ENCODE measurements around the gene PHF2.

Gene PHF2

DNA sequence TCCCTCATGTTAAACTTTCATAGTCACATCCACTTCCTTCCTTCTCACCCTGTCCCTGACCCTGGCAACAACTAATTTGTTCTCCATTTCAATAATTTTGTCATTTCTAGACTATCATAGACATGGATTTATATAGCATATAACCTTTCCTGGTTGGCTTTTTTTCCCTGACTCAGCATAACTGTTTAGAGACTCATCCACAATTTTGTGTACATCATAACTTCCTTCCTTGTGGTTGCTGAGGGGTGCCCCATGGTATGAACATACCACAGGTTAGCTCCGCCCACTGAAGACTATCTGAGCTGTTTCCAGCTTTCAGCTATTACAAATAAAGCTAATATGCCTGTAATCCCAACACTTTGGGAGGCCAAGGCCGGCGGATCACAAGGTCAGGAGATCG lies 137.3 kb downstream of the PHF2 start:
- no peak for DNase-seq

DNA sequence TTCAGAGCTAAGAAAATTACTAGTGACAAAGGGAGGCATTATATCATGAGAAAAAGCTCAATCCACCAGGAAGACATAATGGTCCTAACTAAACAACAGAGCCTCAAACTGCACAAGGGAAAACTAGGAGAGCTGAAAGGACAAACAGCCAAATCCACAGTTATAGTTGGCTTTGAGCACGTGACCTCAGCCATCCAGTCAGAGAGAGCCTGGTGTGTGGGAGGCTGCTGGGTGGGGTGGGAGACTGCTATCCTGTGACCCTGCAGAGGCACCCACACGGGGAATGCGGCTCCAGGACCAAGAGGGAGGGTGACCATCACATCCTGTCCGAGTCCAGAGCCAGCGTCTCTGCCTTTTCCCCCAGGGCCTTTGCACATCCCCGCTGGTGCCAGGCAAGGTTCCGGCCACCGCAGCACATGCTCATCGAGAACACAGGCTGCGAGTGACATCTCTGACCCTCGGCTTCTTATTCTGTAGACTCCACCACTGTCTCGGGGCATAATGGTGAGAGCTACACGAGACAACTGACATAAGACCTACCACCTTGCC lies 145.1 kb downstream of the PHF2 start:
- DNase-seq = no peak

DNA sequence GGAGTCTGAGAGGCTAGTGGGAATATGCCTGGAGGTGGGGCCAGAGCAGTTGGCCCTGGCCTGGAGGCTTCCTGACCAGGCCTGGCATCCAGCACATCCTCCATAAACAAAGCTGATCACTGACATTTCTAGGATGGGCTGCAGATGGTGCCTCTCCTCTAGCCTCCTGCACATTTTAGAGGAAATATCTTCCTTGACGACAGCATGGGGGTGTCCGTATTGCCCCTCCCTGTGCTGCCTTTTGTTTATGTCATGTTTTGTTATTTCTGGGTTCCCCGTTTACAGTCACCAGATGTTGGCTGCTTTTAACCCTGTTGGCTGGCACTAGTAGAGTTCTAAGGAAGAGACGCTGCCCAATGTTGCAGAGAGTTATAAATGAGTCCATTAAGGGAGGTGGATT lies 148.5 kb downstream of the PHF2 start:
- DNase-seq = no peak

- no peak for DNase-seq
Observed at GRCh38 chr9:93725382-93725781, 149.0 kb downstream of the PHF2 start.

- no peak for DNase-seq
Observed at GRCh38 chr9:93726147-93726546, 149.8 kb downstream of the PHF2 start.
